GM18861 (cell line): ENCODE data around the gene MMD.
"Not testable (repeated sequence)": the region's sequence is repeated elsewhere in the genome, so short reads cannot be mapped to it uniquely, and the experiment has no call there.

Source experiments
- ATAC-seq: cut with Tn5 transposase; IDR thresholded peaks from one replicate; pipeline ENCODE4 v1.9.1; 2021; ENCODE audit not compliant: unreplicated experiment

MMD gene

GRCh38 chr17:55444471-55445441 is 23.1 kb upstream of the MMD start:
- ATAC-seq: peak; percentile 46

GRCh38 chr17:55443904-55444303 is 22.3 kb upstream of the MMD start:
- ATAC-seq: no peak

- ATAC-seq: no peak
These were observed 21.5 kb upstream of the MMD start for GRCh38 chr17:55442953-55443683.

GRCh38 chr17:55442462-55442861 is 20.8 kb upstream of the MMD start:
- no peak for ATAC-seq

GRCh38 chr17:55441544-55441943 is 19.9 kb upstream of the MMD start:
- ATAC-seq: peak; percentile 32

- ATAC-seq: no peak
These were observed 18.8 kb upstream of the MMD start for GRCh38 chr17:55440391-55440790.

GRCh38 chr17:55437159-55437605 is 15.5 kb upstream of the MMD start:
- ATAC-seq: peak; percentile 60

- ATAC-seq: peak; percentile 4
These were observed 14.9 kb upstream of the MMD start for GRCh38 chr17:55436224-55437158.

- ATAC-seq: no peak
These were observed 13.8 kb upstream of the MMD start for GRCh38 chr17:55435408-55435807.

GRCh38 chr17:55434721-55435120 is 13.1 kb upstream of the MMD start:
- ATAC-seq: no peak

- ATAC-seq: no peak
These were observed 12.2 kb upstream of the MMD start for GRCh38 chr17:55433629-55434422.

GRCh38 chr17:55433029-55433628 is 11.5 kb upstream of the MMD start:
- ATAC-seq: no peak

GRCh38 chr17:55432358-55433028 is 10.9 kb upstream of the MMD start:
- no peak for ATAC-seq

- not testable (repeated sequence) for ATAC-seq
These were observed 10.3 kb upstream of the MMD start for GRCh38 chr17:55431914-55432313.

- no peak for ATAC-seq
These were observed 9.1 kb upstream of the MMD start for GRCh38 chr17:55430541-55431288.

GRCh38 chr17:55427587-55427882 is 5.9 kb upstream of the MMD start:
- no peak for ATAC-seq

- ATAC-seq: no peak
These were observed 5.4 kb upstream of the MMD start for GRCh38 chr17:55426851-55427586.
